Measurements from ENCODE around the gene CMTM7.

DNA sequence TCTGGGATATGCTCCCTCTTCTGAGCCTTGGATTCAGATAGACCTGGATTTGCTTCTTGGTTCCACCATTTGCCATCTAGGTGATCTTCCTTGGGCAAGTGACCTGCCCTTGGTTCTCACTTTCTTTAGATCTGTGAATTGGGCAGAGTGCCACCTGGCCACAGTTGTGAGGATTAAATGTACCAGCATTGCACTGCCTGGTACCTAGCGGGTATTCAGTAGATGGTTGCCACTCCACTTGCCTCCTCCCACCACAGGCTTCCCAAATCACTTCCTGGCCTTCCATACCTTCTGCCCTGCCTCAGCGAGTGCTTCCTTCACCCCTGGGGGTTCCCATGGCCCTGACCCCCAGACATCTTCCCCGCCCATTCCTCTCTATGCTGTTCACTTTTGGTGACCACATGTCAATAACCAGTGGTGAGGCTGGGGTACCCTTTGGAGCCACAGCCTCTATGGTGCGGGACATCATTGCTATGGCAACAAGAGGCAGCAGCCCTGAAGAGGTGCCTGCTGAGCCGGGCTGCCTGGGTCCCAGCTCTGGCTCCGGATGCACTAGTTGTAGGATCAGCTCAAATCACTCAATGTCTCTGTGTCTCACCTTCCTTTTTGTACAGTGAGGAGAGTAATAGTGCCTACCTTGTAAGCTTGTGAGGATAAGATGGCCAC lies 40.5 kb downstream of the CMTM7 start:
- TF ChIP-seq CTCF (IDR thresholded peaks at IDR 0.05) (no peak), POLR2A (IDR thresholded peaks at IDR 0.05) (no peak)
